NK-92 (cell line): ENCODE measurements around the gene FBXW5.

Experiments used
- DNase-seq: peaks from one replicate; lab custom pipeline; 2025; ENCODE audit not compliant: unreplicated experiment; lab: John Stamatoyannopoulos, UW

The FBXW5 gene

GRCh38 chr9:136978073-136978864 lies 33.7 kb upstream of the FBXW5 start:
- no peak for DNase-seq

GRCh38 chr9:136977649-136978072 lies 33.1 kb upstream of the FBXW5 start:
- DNase-seq, result no peak

GRCh38 chr9:136977223-136977622 lies 32.7 kb upstream of the FBXW5 start, which contains the start of gene PTGDS:
Gene PTGDS (plus strand): TSS chr9:136977504. CDS start chr9:136977579, 75 bp downstream.
- DNase-seq, result no peak

- DNase-seq, result no peak
These were observed 31.1 kb upstream of the FBXW5 start for GRCh38 chr9:136975644-136976043.

- no peak for DNase-seq
These were observed 30.4 kb upstream of the FBXW5 start for GRCh38 chr9:136974817-136975535.

GRCh38 chr9:136973618-136974617 lies 29.4 kb upstream of the FBXW5 start:
- DNase-seq, result no peak

GRCh38 chr9:136972743-136973142 lies 28.2 kb upstream of the FBXW5 start:
- no peak for DNase-seq

GRCh38 chr9:136972335-136972734 lies 27.8 kb upstream of the FBXW5 start:
- DNase-seq, result no peak

- DNase-seq, result no peak
These were observed 27.2 kb upstream of the FBXW5 start for GRCh38 chr9:136971746-136972145.

GRCh38 chr9:136970361-136970760 lies 25.8 kb upstream of the FBXW5 start:
- no peak for DNase-seq

- no peak for DNase-seq
These were observed 25.2 kb upstream of the FBXW5 start for GRCh38 chr9:136969774-136970173.

- no peak for DNase-seq
These were observed 24.6 kb upstream of the FBXW5 start for GRCh38 chr9:136969150-136969549.

GRCh38 chr9:136968333-136969127 lies 24.0 kb upstream of the FBXW5 start:
- no peak for DNase-seq

- no peak for DNase-seq
These were observed 21.4 kb upstream of the FBXW5 start for GRCh38 chr9:136965771-136966484.

- DNase-seq, result no peak
These were observed 20.4 kb upstream of the FBXW5 start for GRCh38 chr9:136964833-136965422.

GRCh38 chr9:136964171-136964689 lies 19.7 kb upstream of the FBXW5 start:
- DNase-seq, result no peak

GRCh38 chr9:136963751-136964150 lies 19.2 kb upstream of the FBXW5 start:
- no peak for DNase-seq

- DNase-seq, result no peak
These were observed 18.8 kb upstream of the FBXW5 start for GRCh38 chr9:136963341-136963740.

- no peak for DNase-seq
These were observed 18.2 kb upstream of the FBXW5 start for GRCh38 chr9:136962701-136963248.
